Transverse colon (tissue), 4 donors: ENCODE measurements around the gene SPTLC3. TPM values are rescaled to one million over a fixed set of nuclear protein-coding genes. Genes with fewer than 3 reads are reported as not detected.

Source experiments
- DNase-seq: peaks from one replicate; pipeline ENCODE4 v3.0.0-alpha.2; 2019
- H3K27ac ChIP-seq, 4 donors: fragments of 200-600 bp; sonication (generic); 2 replicates each; pipeline ENCODE4 v1.5.1; 2016 to 2018; ENCODE audit warnings: inconsistent platforms in 4 of 4
- H3K27me3 ChIP-seq: fragments of 200-600 bp; sonication (generic); 2 replicates; pipeline ENCODE4 v1.5.1; 2017; ENCODE audit warnings: inconsistent platforms
- H3K36me3 ChIP-seq, 4 donors: fragments of 200-600 bp; sonication (generic); 2 replicates each; pipeline ENCODE4 v1.5.1; 2017 to 2019; ENCODE audit warnings: inconsistent platforms in 4 of 4
- H3K4me1 ChIP-seq, 4 donors: fragments of 200-600 bp; sonication (generic); 2 replicates each; pipeline ENCODE4 v1.5.1; 2017 to 2020; ENCODE audit warnings: inconsistent platforms in 4 of 4
- H3K4me3 ChIP-seq, 4 donors: fragments of 200-600 bp; sonication (generic); 1 replicate in 1 of 4; 2 replicates in 3 of 4; pipeline versions ENCODE4 v1.5.1 to v1.6.1; 2017 to 2019; ENCODE audit warnings: inconsistent platforms in 4 of 4
- H3K9me3 ChIP-seq, 2 donors: fragments of 200-600 bp; sonication (generic); 2 replicates each; pipeline ENCODE4 v1.5.1; 2017 to 2019; ENCODE audit warnings: inconsistent platforms in 2 of 2
- CTCF ChIP-seq, 5 experiments: fragments of 200-600 bp in 3 of 5; fragments of 450-650 bp in 2 of 5; sonication (generic) in 3 of 5; IDR thresholded peaks; 1 replicate in 2 of 5; 2 replicates in 3 of 5; pipeline ENCODE4 v1.5.1; 2016 to 2017; ENCODE audit warnings: antibody characterized with exemption in 5 of 5, inconsistent platforms in 3 of 5, mild to moderate bottlenecking in 2 of 5, moderate library complexity in 1 of 5
- EP300 ChIP-seq: sonication (generic); formaldehyde crosslinking; IDR thresholded peaks from one replicate; pipeline ENCODE4 v1.6.1; 2017; ENCODE audit warnings: antibody characterized with exemption, low read depth
- POLR2A ChIP-seq: fragments of 450-650 bp; IDR thresholded peaks from one replicate; pipeline ENCODE4 v1.6.1; 2016; ENCODE audit warnings: antibody characterized with exemption, mild to moderate bottlenecking, moderate library complexity
- POLR2AphosphoS5 ChIP-seq, 3 donors: sonication (generic); formaldehyde crosslinking; IDR thresholded peaks; one replicate each; pipeline ENCODE4 v1.6.1; 2016; ENCODE audit warnings: antibody characterized with exemption in 3 of 3
- WGBS, 2 donors: methylation state at CpG; one replicate each; pipeline ENCODE4 v1.1.5; 2018; ENCODE audit warnings: low coverage in 1 of 2; 5-methylcytosine and 5-hydroxymethylcytosine counted together
- in situ Hi-C, 4 donors: fragments of 200-750 bp; cut with MboI; loops; one replicate each; pipeline versions ENCODE4 v1.15.0 to v1.15.1; 2017; ENCODE audit warnings: low sequenced_read_pairs in 3 of 4, low pct_ligation_motif_present in 1 of 4, low pct_unique_long_range_greater_than_20kb in 1 of 4
- intact Hi-C: fragments of 100-400 bp; cut with DNase I; formaldehyde crosslinking; loops from one replicate; pipeline ENCODE4 v1.15.1; 2023; ENCODE audit warnings: low total_unique reads
- total RNA-seq, 4 donors: library from RNA; depleted of rRNA; stranded (reverse); fragments of >200 nt; gene quantifications; one replicate each; pipeline ENCODE4 v1.1.0, GENCODE V29; 2016

Gene SPTLC3
- total RNA-seq, 4 donors from 2014 or later: 2.6 to 11.6 (median 8.8) TPM

GRCh38 chr20:13213335-13213734, 204.6 kb downstream of the SPTLC3 start:
- Histone ChIP-seq H3K36me3 (no peaks in the 10 kb centered on the region), H3K9me3 (no peaks in the 10 kb centered on the region), H3K27ac (no peak overlapping the region), H3K4me3 (no peak overlapping the region), H3K4me1 (no peaks in the 10 kb centered on the region), H3K27me3 (peaks cover 45% of the 10 kb centered on the region)
- in situ Hi-C loops: no loop called here
- intact Hi-C loops: no loop called here
- TF ChIP-seq POLR2AphosphoS5 (IDR thresholded peaks at IDR 0.05) (no peak), POLR2A (no peak), EP300 (no peak), CTCF (IDR thresholded peaks at IDR 0.05) (no peak)
- DNase-seq: no peak
- WGBS, 2 donors: 88 to 100% methylated on average over 1 of the region's 1 CpG

GRCh38 chr20:13216533-13216932, 207.8 kb downstream of the SPTLC3 start:
- no peaks in the 10 kb centered on the region for H3K36me3 ChIP-seq
- in situ Hi-C loops (no loop called here), intact Hi-C loops (no loop called here)
- DNase-seq: no peak
- H3K27ac ChIP-seq: no peak overlapping the region
- TF ChIP-seq POLR2AphosphoS5 (IDR thresholded peaks at IDR 0.05) (no peak), EP300 (no peak), POLR2A (no peak), CTCF (IDR thresholded peaks at IDR 0.05) (no peak)
- H3K4me1 ChIP-seq: peaks cover 7 to 15% (median 14%) of the 10 kb centered on the region in 4 donors
- H3K4me3 ChIP-seq: no peak overlapping the region
- 22 to 50% methylated on average over 1 of the region's 1 CpG for WGBS, 2 donors
- peaks cover 74% of the 10 kb centered on the region for H3K27me3 ChIP-seq
- H3K9me3 ChIP-seq: no peaks in the 10 kb centered on the region

Other genes starting within 250 kb of the SPTLC3 start
- gene ISM1, start 212.3 kb downstream of the SPTLC3 start, total RNA-seq: under 1 TPM in 2 of 4 donors, not detected in 2; 0.55 to 0.64 TPM